ENCODE results near the gene TRIM15.

Gene TRIM15

DNA sequence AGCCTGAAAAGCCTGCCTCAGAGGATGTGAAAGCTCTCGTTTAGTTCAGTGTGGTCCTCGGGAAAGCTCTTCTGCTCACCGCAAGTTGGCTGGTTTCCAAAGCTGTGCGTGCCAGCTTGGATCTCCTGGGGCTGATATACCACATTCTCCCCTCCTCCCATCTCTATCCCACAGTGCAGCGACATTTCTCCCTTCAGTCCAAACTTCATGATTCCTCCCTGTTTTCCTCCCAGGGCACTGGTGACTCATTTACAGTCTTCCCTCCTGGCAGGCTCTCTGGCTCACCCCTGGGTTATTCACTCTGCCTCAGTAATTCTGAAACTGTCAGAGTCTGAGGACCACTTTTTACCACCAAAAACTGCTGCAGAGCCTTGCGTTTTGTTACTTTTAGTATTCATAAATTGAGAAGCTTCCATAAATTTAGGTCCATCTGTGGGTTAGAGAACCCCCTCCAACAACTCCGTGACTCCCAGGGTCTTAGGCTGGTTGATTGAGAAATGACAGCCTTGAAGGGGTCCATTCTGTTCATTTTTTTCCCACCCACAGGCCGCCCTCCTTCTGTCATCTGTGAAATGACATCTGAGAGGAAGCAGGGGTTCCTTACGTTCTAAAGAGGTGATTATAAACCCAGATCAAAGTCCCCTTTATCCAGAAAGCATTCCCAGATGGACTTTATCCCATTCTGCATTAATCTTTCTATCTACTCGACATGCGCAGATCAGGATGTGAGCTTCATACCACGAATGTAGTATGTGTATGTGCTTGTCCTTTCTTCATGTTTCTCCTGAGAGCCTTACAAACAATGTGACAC, 8.4 kb upstream of the TRIM15 start (continued):
- TF ChIP-seq, protein P1, sequence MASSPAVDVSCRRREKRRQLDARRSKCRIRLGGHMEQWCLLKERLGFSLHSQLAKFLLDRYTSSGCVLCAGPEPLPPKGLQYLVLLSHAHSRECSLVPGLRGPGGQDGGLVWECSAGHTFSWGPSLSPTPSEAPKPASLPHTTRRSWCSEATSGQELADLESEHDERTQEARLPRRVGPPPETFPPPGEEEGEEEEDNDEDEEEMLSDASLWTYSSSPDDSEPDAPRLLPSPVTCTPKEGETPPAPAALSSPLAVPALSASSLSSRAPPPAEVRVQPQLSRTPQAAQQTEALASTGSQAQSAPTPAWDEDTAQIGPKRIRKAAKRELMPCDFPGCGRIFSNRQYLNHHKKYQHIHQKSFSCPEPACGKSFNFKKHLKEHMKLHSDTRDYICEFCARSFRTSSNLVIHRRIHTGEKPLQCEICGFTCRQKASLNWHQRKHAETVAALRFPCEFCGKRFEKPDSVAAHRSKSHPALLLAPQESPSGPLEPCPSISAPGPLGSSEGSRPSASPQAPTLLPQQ (tag by site-specific recombination; IDR thresholded peaks at IDR 0.05) = peak; percentile 84
- TF ChIP-seq PRDM6 (tag by site-specific recombination; IDR thresholded peaks at IDR 0.05) (peak; percentile 77), ZNF302 (tag by site-specific recombination; IDR thresholded peaks at IDR 0.05; ENCODE audit: low read depth) (no peak), ZNF785 (tag by site-specific recombination; IDR thresholded peaks at IDR 0.05) (no peak), ZNF704 (tag by site-specific recombination; IDR thresholded peaks at IDR 0.05) (no peak), ZFP37 (tag by site-specific recombination; IDR thresholded peaks at IDR 0.05) (no peak), SP3 (tag by site-specific recombination; IDR thresholded peaks at IDR 0.05) (no peak), ZNF341 (tag by site-specific recombination; IDR thresholded peaks at IDR 0.05; ENCODE audit: low read depth) (peak; percentile 63), ZNF555 (tag by site-specific recombination; conservative IDR thresholded peaks at IDR 0.05) (no peak), ZNF558 (tag by site-specific recombination; IDR thresholded peaks at IDR 0.05) (peak; percentile 76; the same call in 1 of the 2 replicates), KLF8 (tag by site-specific recombination; IDR thresholded peaks at IDR 0.05) (peak; percentile 82), ZNF362 (tag by site-specific recombination; IDR thresholded peaks at IDR 0.05) (no peak), ZNF707 (tag by site-specific recombination; IDR thresholded peaks at IDR 0.05) (no peak), GLI2 (tag by site-specific recombination; IDR thresholded peaks at IDR 0.05; ENCODE audit: borderline replicate concordance, low read depth) (no peak), HOXC10 (CRISPR knock-in tag; IDR thresholded peaks at IDR 0.05) (no peak), YY1 (tag by site-specific recombination; IDR thresholded peaks at IDR 0.05) (no peak), REST (tag by site-specific recombination; IDR thresholded peaks at IDR 0.05) (peak; percentile 12; the same call in 1 of the 2 replicates), ZIC2 (tag by site-specific recombination; IDR thresholded peaks at IDR 0.05) (peak; percentile 99), ZNF169 (tag by site-specific recombination; IDR thresholded peaks at IDR 0.05) (no peak), ZNF416 (tag by site-specific recombination; IDR thresholded peaks at IDR 0.05) (no peak)
- TF ChIP-seq, protein P2, sequence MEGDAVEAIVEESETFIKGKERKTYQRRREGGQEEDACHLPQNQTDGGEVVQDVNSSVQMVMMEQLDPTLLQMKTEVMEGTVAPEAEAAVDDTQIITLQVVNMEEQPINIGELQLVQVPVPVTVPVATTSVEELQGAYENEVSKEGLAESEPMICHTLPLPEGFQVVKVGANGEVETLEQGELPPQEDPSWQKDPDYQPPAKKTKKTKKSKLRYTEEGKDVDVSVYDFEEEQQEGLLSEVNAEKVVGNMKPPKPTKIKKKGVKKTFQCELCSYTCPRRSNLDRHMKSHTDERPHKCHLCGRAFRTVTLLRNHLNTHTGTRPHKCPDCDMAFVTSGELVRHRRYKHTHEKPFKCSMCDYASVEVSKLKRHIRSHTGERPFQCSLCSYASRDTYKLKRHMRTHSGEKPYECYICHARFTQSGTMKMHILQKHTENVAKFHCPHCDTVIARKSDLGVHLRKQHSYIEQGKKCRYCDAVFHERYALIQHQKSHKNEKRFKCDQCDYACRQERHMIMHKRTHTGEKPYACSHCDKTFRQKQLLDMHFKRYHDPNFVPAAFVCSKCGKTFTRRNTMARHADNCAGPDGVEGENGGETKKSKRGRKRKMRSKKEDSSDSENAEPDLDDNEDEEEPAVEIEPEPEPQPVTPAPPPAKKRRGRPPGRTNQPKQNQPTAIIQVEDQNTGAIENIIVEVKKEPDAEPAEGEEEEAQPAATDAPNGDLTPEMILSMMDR (tag by site-specific recombination; IDR thresholded peaks at IDR 0.05) = no peak
- TF ChIP-seq, protein P3, sequence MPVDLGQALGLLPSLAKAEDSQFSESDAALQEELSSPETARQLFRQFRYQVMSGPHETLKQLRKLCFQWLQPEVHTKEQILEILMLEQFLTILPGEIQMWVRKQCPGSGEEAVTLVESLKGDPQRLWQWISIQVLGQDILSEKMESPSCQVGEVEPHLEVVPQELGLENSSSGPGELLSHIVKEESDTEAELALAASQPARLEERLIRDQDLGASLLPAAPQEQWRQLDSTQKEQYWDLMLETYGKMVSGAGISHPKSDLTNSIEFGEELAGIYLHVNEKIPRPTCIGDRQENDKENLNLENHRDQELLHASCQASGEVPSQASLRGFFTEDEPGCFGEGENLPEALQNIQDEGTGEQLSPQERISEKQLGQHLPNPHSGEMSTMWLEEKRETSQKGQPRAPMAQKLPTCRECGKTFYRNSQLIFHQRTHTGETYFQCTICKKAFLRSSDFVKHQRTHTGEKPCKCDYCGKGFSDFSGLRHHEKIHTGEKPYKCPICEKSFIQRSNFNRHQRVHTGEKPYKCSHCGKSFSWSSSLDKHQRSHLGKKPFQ (tag by site-specific recombination; IDR thresholded peaks at IDR 0.05) = peak; percentile 74
- TF ChIP-seq, protein P4, sequence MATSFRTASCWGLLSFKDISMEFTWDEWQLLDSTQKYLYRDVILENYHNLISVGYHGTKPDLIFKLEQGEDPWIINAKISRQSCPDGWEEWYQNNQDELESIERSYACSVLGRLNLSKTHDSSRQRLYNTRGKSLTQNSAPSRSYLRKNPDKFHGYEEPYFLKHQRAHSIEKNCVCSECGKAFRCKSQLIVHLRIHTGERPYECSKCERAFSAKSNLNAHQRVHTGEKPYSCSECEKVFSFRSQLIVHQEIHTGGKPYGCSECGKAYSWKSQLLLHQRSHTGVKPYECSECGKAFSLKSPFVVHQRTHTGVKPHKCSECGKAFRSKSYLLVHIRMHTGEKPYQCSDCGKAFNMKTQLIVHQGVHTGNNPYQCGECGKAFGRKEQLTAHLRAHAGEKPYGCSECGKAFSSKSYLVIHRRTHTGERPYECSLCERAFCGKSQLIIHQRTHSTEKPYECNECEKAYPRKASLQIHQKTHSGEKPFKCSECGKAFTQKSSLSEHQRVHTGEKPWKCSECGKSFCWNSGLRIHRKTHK (tag by site-specific recombination; IDR thresholded peaks at IDR 0.05) = no peak

Data from HEK293 (cell line).